NCI-H345 treated with DMSO at 0.1 percent for 48 hours (cell line): ENCODE data around the gene AP3S2.
"Not testable (repeated sequence)": the region's sequence is repeated elsewhere in the genome, so short reads cannot be mapped to it uniquely, and the experiment has no call there.

Experiments
- DNase-seq: peaks from one replicate; lab custom pipeline; 2025; ENCODE audit not compliant: unreplicated experiment; lab: John Stamatoyannopoulos, UW

AP3S2 gene

DNA sequence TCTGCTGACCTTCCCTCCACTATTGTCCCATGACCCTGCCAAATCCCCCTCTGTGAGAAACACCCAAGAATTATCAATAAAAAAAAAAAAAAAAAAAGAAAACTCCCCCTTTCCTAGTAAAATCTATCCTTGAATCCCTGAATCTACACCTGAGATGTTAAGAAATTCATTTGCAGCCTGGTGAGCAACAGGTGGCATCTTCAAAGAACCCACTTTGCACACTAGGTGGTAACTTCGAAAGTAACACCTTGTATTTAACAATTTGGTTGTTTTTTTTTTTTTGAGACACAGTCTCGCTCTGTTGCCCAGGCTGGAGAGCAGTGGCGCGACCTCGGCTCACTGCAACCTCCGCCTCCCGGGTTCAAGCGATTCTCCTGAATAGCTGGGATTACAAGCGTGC, 24.3 kb downstream of the AP3S2 start:
- DNase-seq: not testable (repeated sequence)

DNA sequence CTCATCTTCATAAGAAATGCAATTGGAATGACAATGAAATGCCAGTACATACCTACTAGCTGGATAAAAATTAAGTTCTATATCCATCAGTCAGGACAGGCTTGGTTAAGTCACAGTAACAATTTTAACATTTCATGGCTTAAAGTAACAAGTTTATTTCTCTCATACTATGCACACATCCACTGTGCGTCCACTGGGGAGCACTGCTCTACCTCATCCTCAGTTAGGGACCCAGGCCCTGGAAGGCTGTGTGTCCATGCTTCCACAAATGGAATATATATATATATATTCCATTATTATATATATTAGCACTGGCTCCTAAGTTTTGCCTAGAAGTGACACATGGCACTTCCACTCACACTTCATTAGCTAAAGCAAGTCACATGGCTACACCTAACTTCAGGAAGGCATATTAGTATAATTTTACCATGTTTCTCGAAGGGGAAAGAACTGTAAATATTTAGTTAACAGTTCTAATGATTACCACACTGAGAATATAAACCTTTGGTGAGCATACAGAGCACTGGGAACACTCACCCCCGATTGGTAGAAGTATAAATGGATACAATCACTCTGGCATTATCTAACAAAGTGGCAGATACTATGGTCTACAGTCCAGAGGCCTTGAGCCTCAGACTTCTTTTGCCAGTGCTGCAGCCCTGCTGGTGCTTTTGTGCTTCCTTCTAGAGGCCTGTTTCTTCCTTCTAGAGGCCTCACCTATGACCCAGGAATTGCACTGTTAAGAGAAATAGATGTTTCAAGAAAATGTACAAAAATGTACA, 28.6 kb downstream of the AP3S2 start:
- no peak for DNase-seq

DNA sequence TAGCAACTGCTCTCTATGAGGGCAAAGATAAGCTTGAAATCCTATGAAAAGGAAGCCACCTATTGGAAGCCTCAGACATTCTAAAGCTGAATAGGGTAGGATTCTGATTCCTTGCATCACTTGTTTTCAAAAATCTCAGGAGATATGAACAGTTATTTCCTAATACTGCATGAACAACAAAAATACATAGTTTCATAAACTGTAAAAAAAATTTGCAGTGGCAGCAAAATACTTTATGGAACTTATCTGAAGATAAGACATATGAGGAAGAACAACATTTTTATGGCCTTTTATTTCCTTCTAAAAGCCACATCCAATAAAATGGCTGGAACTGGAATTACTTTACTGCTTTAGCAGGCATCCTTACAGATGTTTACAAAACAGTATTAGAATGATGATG, 29.9 kb downstream of the AP3S2 start:
- no peak for DNase-seq

DNA sequence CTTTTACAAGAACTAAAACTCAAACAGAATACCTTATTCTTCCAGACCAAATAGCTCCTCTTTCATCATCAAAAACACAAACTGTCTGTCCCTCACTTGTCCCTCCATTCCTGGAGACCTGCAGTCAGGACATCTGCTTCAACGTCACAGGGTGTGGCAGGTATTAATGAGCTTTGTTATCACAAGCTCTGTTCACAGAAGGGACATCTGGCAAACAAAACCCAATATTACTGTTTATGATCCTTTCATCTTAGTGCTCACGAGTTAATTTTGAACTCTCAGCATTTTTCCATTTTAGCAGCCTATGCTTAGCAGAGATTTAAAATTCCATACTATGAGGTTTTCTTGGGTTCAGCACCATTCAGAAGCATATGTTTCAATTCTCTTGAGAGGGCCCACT, 32.9 kb downstream of the AP3S2 start:
- no peak for DNase-seq

DNA sequence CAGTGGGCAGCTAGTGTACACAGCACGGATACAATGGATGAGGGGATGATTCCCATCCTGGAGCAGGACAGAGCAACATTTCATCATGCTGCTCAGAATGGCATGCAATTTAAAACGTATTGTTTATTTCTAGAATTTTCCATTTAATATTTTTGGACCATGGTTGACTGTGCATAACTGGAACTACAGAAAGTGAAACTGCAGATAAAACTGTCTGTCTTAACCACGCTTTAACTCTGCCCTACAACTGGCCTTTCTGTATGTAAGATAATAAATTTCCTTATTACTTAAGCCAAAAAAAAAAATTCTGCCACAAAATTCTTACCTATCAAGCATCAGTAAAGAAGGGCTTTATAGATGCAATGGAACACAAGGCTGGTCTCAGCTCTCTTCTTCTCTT, 33.4 kb downstream of the AP3S2 start:
- no peak for DNase-seq

DNA sequence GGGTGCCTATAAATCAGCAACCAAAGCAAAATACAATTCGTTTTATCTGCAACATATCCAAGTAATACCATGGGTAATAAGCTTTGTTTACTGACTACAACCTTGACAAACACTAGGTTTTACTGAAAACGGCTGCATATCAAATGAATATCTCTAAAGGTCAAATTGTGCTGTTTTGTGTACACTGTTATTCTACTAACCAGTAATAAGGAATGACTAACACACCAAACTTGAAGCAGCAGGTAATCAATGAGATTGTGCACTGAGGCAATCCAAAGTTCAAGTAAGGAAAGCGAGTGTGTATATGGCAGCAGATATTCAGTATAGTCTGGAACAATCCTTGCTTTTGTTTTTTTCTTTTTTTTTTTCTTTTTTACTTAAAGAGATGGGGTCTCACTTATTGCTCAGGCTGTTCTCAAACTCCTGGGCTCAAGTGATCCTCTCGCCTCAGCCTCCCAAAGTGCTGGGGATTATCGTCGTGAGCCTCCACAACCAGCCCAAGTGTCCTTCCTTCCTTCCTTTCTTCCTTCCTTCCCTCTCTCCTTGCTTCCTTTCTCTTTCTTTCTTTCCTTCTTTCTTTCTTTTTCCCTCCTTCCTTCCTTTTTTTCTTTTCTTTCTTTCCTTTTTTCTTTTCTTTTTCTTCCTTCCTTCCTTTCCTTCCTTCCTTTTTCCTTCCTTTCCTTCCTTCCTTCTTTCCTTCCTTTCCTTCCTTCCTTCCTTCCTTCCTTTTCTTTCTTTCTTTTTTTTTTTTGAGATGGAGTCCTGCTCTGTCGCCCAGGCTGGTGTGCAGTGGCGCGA, 34.9 kb downstream of the AP3S2 start:
- no peak for DNase-seq

DNA sequence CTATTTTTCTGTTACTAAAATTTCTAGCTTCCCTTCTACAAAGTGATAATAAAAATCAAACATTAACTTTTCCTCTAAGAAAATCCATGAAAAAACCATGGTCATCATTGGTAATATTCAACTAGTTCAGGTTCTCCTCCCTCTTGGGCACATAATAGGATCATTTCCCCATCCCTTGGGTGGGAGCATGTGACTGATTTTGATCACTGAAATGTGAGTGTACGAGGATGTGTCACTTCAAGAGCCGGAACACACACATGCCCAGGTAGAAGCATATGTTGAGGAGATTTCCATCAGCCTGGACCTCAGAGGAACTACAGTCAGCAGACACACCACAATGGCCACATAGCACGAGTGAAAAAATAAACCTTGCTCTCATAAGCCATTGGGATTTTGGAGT, 36.1 kb downstream of the AP3S2 start:
- no peak for DNase-seq

DNA sequence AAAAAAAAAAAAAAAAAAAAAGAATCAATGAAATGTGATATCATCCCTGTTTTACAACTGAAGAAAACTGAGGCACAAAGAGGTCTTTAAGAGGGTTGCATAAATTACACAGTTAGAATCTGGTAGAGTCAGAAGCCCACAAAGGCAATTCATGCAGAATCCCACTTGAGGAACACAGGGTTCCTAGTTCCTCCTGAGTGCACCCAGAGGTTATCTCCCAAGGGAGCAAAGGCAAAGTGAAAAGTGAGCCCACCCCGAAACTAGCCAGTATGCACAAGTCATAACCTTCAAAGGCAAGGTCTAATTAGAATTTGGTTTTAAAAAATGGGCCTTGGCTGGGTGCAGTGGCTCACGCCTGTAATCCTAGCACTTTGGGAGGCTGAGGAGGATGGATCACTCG, 37.8 kb downstream of the AP3S2 start:
- DNase-seq: no peak

DNA sequence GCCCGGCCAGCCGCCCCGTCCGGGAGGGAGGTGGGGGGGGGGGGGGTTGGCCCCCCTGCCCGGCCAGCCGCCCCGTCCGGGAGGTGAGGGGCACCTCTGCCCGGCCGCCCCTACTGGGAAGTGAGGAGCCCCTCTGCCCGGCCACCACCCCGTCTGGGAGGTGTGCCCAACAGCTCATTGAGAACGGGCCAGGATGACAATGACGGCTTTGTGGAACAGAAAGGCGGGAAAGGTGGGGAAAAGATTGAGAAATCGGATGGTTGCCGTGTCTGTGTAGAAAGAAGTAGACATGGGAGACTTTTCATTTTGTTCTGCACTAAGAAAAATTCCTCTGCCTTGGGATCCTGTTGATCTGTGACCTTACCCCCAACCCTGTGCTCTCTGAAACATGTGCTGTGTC, 38.9 kb downstream of the AP3S2 start:
- DNase-seq: not testable (repeated sequence)

DNA sequence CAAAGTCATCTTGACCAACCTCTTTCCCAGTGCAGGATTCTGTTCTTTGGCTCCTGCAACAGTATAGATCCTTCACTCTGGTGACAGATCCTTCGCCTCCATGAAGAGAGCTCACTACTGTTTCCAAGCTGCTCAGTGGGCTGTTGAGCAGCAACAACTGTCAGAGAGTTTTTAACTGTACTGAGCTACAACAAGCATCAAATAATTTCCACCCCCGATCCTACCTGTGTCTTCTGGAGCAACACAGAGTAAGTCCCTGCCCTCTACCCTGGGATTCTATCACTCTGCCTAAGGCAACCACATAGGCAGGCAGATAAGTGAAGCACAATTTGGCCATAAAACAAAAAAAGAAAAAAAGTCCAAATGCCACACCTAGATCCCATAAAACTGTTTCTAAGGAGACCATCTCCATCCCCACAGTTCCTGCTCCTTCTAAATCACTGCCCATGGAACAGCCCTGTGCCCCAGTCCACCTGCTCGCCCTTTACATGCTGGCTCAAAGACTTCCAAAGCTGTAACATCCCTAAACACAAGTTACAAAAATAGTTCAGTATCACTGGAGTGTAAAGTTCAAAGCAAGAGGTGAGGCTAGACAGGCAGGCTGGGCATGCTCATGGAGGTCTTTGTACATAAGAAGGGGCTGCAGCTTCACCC, 41.3 kb downstream of the AP3S2 start:
- no peak for DNase-seq

DNA sequence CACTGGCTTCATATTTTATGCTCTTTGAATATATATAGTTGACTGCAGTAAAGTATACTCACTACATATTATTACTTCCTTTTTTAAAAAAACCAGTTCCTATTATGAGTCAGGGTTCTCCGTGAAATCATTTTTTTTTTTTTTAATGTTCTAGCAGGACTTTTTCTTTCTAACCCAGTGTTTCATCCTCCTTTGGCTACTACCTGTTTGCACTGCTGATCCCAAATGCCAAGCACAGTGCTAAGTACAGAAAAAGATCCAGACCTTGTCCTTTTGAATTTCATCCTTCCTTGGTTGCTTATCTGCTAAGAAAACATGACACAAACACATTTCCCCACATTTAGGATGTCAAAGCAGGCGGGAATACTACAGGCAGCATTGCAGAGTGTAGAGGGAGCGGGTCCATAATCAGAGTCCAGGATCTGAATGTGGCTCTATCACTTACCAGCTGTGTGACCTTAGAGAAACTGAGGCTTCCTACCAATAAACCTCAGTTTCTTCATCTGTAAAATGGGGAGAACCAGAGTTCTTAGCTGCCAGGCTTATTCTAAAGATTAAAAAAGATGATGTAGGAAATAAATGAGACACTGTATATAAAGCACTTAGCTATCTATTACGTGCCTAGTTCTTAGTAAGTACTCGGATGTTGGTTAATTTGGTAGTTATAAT, 42.0 kb downstream of the AP3S2 start:
- DNase-seq: no peak

DNA sequence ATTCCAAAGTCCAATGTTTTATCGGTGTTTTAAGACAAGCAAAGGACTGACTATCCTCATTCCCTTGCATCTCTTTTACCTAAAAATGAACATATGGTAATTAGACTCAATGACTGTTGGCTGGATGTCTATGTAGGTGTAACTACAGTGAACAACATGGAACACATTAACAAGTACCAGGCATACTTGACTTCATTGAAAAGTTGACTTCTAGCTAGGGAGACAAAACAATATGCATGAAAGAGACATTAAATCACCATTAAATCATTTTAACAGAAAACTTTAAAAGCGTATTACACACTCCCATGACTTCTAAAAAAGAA, 44.9 kb downstream of the AP3S2 start:
- DNase-seq: no peak

DNA sequence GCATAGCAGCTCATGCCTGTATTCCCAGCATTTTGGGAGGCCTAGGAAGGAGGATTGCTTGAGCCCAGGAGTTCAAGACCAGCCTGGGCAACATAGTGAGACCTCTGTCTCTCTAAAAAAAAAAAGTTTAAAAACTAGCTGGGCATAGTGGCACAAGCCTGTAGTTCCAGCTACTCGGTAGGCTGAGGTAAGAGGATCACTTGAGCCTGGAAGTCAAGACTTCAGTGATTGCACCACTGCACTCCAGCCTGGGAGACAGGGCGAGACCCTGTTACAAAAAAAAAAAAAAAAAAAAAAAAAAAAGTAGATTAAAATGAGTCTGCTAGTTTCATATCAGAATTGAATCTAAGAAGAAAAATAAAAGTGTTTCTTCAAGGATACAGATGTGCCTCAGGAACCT, 46.7 kb downstream of the AP3S2 start:
- no peak for DNase-seq

DNA sequence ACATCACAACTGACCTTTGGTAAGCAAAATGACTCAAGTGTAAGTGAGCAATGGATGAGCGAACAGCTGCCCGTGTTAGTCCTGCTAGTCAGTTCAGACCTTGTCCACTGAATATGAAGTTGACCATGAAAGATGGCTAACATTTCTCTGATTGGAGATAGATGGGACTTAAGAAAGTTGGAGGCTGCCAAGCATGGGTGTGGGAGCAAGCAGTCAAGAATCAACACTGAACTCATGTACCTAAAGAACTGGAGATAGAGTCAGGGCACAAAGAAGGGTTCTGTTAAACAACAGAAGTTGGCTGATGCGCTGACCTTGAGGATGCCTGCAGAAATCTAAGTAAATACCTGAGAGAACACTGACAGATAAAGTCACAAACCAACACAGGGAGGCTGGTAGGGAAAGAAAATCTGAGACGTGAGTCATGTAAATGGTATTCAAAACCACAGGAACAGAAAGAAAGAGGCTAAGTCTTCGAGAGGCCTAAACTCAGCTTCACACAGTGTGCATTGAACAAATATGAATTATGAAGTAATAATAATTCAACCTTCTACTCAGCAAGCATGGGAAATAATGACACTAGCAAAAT, 48.4 kb downstream of the AP3S2 start:
- no peak for DNase-seq

DNA sequence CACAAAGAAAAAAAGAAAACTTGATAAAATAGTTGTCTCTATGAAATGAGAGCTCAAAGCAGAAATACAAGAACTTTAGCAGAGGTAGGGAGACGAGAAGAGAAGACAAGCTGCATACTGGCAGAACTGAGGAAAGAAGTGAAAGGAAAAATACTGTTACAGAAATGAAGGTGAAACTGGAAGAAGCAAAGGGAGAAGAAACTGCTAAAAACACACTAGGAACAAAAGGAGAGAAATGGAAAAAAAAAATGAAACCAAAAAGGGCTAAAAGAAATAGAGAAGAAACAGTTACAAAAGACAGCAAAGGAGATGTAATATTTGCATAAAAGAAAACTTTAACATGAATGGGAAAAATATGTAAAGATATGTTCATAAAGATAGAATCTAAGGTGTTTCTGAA, 51.8 kb downstream of the AP3S2 start:
- no peak for DNase-seq

DNA sequence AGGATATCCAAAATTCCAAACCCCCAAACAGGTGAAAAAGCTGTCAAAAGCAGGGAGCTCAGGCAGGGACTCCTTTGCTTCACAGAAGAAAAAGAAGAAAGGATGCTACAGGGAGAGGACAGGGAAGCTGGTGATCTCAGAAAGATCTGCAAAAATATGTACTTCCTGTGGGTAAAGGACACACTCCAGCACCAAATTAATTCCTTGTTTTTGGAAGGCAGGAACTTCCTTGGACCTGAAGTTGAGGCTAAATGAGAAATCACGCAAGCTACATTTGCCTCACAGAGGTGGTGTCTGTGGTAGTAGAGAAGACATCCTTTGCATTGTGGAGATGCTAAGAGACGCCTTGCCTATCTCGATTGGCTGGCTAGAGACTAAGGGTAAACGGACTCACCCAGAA, 52.5 kb downstream of the AP3S2 start:
- DNase-seq: no peak

DNA sequence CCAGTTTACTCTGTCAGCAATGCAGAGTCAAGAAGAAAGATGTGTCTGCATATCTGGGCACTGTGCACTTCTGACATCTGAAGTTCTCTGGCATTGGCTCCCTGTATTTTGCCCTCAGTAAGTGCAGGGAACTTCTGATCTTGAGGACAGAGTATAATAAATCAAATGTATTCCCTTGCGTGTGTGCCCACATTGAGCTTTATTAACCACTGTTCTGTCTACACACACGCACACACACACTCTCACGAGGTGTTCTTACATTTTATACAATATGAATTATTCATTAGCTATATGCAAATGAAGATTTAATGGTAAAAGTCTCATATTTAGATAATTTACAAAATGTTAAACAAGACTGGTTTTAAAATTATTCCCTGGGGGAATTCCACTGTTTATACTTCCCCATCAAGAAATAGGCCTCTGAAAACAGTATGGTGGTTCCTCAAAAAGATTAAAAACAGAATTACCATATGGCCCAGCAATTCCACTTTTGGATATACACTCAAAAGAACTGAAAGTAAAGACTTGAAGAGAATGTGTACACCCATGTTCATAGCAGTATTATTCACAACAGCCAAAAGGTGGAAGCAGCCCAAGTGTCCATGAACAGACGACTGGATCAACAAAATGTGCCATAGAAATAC, 54.5 kb downstream of the AP3S2 start:
- DNase-seq: no peak

DNA sequence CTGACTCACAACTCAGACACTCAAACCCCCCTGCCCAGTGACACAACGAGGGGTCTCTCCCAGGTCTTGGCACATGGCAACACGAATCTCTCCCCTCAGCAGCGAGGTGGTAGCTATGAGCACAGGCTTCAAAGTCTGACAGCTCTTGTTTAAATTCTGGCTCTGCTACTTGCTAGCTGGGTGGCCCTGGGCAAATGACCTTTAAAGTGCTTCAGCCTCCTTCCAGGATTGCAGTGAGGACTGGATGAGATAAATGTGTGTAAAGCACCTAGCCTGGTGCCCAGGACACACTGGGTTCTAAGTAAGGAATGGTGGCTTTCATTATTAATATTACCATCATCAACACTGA, 56.0 kb downstream of the AP3S2 start:
- no peak for DNase-seq

DNA sequence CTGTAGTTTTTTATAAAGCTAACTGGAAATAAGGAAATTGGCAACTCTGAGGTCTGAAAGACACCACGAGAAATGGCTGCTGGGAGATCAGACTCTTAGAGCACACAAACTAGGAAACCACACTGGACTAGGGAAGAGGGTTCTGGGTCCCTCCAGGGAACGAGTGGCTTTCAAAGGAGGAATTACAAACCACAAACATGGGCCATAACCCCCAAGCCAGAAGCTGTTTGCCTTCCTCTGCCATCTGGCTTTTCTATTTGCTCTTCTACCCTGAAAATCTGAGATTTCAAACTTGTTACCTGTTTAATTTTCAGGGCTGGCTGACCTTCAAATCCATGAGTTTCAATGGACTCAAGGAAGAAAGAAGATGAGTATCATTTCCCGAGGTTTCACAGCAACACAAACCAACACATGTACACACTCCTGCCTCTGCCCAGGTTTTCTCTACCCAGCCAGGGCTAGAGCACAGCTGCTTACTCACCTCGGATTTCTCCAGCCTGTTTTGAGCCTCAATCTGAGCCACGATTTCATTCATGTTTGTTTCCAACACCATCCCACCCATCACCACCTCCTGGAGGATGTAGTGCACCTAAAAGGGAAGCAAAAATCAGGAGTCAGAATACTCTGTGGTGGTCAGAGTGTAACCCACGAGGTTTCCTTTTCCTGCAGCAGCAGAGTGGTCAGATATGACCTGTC, 56.5 kb downstream of the AP3S2 start:
- DNase-seq: no peak
